H9 (cell line): Measurements from ENCODE around the gene PIK3C3. TPM values are rescaled to one million over a fixed set of nuclear protein-coding genes. Genes with fewer than 3 reads are reported as not detected.

Experiments used
- DNase-seq: peaks from one replicate; pipeline ENCODE4 v3.0.0-alpha.2; 2017
- H2AFZ ChIP-seq: one replicate; pipeline ENCODE4 v1.6.1; 2013; ENCODE audit warnings: mild to moderate bottlenecking, low read length, control low read depth, moderate library complexity
- H2AK5ac ChIP-seq: 2 replicates; pipeline ENCODE4 v1.6.1; 2013; ENCODE audit warnings: low read length, control low read depth, mixed read lengths; ENCODE audit not compliant: insufficient read length
- H2BK120ac ChIP-seq: one replicate; pipeline ENCODE4 v1.6.1; 2013; ENCODE audit warnings: low read depth, mild to moderate bottlenecking, low read length, control low read depth, inconsistent platforms; ENCODE audit not compliant: poor library complexity, severe bottlenecking
- H2BK12ac ChIP-seq: 2 replicates; pipeline ENCODE4 v1.6.1; 2013; ENCODE audit warnings: low read length, control low read depth, mixed read lengths, low read depth; ENCODE audit not compliant: insufficient read length
- H2BK15ac ChIP-seq: 2 replicates; pipeline ENCODE4 v1.6.1; 2013; ENCODE audit warnings: low read depth, low read length, control low read depth
- H2BK20ac ChIP-seq: one replicate; pipeline ENCODE4 v1.6.1; 2013; ENCODE audit warnings: low read depth, mild to moderate bottlenecking, low read length, control low read depth, inconsistent platforms; ENCODE audit not compliant: poor library complexity, severe bottlenecking
- H2BK5ac ChIP-seq: 2 replicates; pipeline ENCODE4 v1.6.1; 2013; ENCODE audit warnings: low read length, control low read depth, mixed read lengths; ENCODE audit not compliant: insufficient read length
- H3K14ac ChIP-seq: 2 replicates; pipeline ENCODE4 v1.6.1; 2013; ENCODE audit warnings: low read length, control low read depth; ENCODE audit not compliant: insufficient read depth
- H3K18ac ChIP-seq: 2 replicates; pipeline ENCODE4 v1.6.1; 2013; ENCODE audit warnings: low read depth, mild to moderate bottlenecking, mixed read lengths, low read length, control low read depth; ENCODE audit not compliant: insufficient read length
- H3K23ac ChIP-seq: 2 replicates; pipeline ENCODE4 v1.6.1; 2013; ENCODE audit warnings: low read length, control low read depth, mixed read lengths, low read depth; ENCODE audit not compliant: insufficient read length
- H3K23me2 ChIP-seq: 2 replicates; pipeline ENCODE4 v1.6.1; 2013; ENCODE audit warnings: low read depth, mild to moderate bottlenecking, mixed read lengths, low read length, control low read depth; ENCODE audit not compliant: insufficient read length, poor library complexity, severe bottlenecking
- H3K27ac ChIP-seq: 2 replicates; pipeline ENCODE4 v1.5.1; 2013; ENCODE audit warnings: low read length, control low read depth, mixed read lengths, low read depth; ENCODE audit not compliant: insufficient read length
- H3K27me3 ChIP-seq: 2 replicates; pipeline ENCODE4 v1.6.1; 2013; ENCODE audit warnings: low read length, control low read depth, inconsistent platforms; ENCODE audit not compliant: insufficient read depth
- H3K4ac ChIP-seq: 2 replicates; pipeline ENCODE4 v1.6.1; 2013; ENCODE audit warnings: low read depth, mild to moderate bottlenecking, control low read depth, inconsistent platforms, low read length, moderate library complexity
- H3K4me1 ChIP-seq: 2 replicates; pipeline ENCODE4 v1.6.1; 2013; ENCODE audit warnings: low read length, control low read depth, inconsistent platforms; ENCODE audit not compliant: insufficient read depth
- H3K4me2 ChIP-seq: 2 replicates; pipeline ENCODE4 v1.6.1; 2013; ENCODE audit warnings: low read length, control low read depth, mixed read lengths; ENCODE audit not compliant: insufficient read length, insufficient read depth
- H3K56ac ChIP-seq: 2 replicates; pipeline ENCODE4 v1.6.1; 2013; ENCODE audit warnings: low read depth, mild to moderate bottlenecking, mixed read lengths, low read length, control low read depth; ENCODE audit not compliant: insufficient read length
- H3K79me1 ChIP-seq: 2 replicates; pipeline ENCODE4 v1.6.1; 2013; ENCODE audit warnings: low read depth, mild to moderate bottlenecking, moderate library complexity, low read length, control low read depth, inconsistent platforms; ENCODE audit not compliant: insufficient read depth, poor library complexity, severe bottlenecking
- H3K79me2 ChIP-seq: 2 replicates; pipeline ENCODE4 v1.6.1; 2013; ENCODE audit warnings: low read length, control low read depth, inconsistent platforms; ENCODE audit not compliant: insufficient read depth
- H3K9ac ChIP-seq: 2 replicates; pipeline ENCODE4 v1.6.1; 2013; ENCODE audit warnings: low read length, control low read depth, mixed read lengths; ENCODE audit not compliant: insufficient read length; ENCODE audit errors: extremely low read depth
- H3K9me3 ChIP-seq: one replicate; pipeline ENCODE4 v1.6.1; 2013; ENCODE audit warnings: low read depth, low read length, inconsistent platforms; ENCODE audit not compliant: control insufficient read depth
- H3T11ph ChIP-seq: one replicate; pipeline ENCODE4 v1.6.1; 2013; ENCODE audit warnings: mild to moderate bottlenecking, low read length, control low read depth, inconsistent platforms
- H4K20me1 ChIP-seq: one replicate; pipeline ENCODE4 v1.6.1; 2013; ENCODE audit not compliant: control insufficient read depth, insufficient read length, insufficient read depth
- H4K5ac ChIP-seq: 2 replicates; pipeline ENCODE4 v1.6.1; 2013; ENCODE audit warnings: low read depth, mild to moderate bottlenecking, mixed read lengths, low read length, control low read depth; ENCODE audit not compliant: insufficient read length
- H4K8ac ChIP-seq: replicated peaks from 2 replicates; pipeline ENCODE4 v1.6.1; 2013; ENCODE audit warnings: low read length, control low read depth, mixed read lengths, low read depth; ENCODE audit not compliant: insufficient read length
- H4K91ac ChIP-seq: 2 replicates; pipeline ENCODE4 v1.6.1; 2013; ENCODE audit warnings: low read depth, mild to moderate bottlenecking, moderate library complexity, mixed read lengths, low read length, control low read depth; ENCODE audit not compliant: insufficient read length
- H3K27ac Mint-ChIP-seq, 3 experiments: 2 replicates in 2 of 3; 3 replicates in 1 of 3; pipeline ENCODE4 v1.8.0; 2020 to 2021; ENCODE audit warnings: mixed read lengths in 3 of 3, mild to moderate bottlenecking in 1 of 3, moderate library complexity in 1 of 3
- H3K27me3 Mint-ChIP-seq: 2 replicates; pipeline ENCODE4 v1.8.0; 2021; ENCODE audit warnings: low read depth, mild to moderate bottlenecking, moderate library complexity, mixed read lengths
- H3K36me3 Mint-ChIP-seq, 3 experiments: 2 replicates in 2 of 3; 3 replicates in 1 of 3; pipeline ENCODE4 v1.8.0; 2020 to 2021; ENCODE audit warnings: low read depth in 3 of 3, mixed read lengths in 3 of 3; ENCODE audit not compliant: insufficient read depth in 1 of 3
- H3K4me1 Mint-ChIP-seq, 2 experiments: 2 replicates each; pipeline ENCODE4 v1.8.0; 2020; ENCODE audit warnings: mixed read lengths in 2 of 2
- H3K4me3 Mint-ChIP-seq, 2 experiments: 2 replicates in 1 of 2; 3 replicates in 1 of 2; pipeline ENCODE4 v1.8.0; 2020 to 2021; ENCODE audit warnings: mild to moderate bottlenecking in 2 of 2, mixed read lengths in 2 of 2, moderate library complexity in 1 of 2
- H3K9me3 Mint-ChIP-seq, 2 experiments: 2 replicates in 1 of 2; 3 replicates in 1 of 2; pipeline ENCODE4 v1.8.0; 2020; ENCODE audit warnings: mild to moderate bottlenecking in 2 of 2, mixed read lengths in 2 of 2, moderate library complexity in 1 of 2
- CTCF ChIP-seq: fragments of 200-600 bp; sonication (generic); conservative IDR thresholded peaks from 3 replicates; pipeline ENCODE4 v1.8.0; 2021; ENCODE audit warnings: antibody characterized with exemption, mild to moderate bottlenecking
- WGBS: extraction: QIAGEN DNeasy Blood & Tissue Kit; methylation state at CpG from one replicate; pipeline ENCODE4 v1.1.7; 2013; ENCODE audit warnings: missing lambda C conversion rate, low lambda C conversion rate, mixed read lengths; ENCODE audit not compliant: insufficient read length; ENCODE audit errors: extremely low coverage; 5-methylcytosine and 5-hydroxymethylcytosine counted together
- total RNA-seq: library from RNA; stranded (reverse); gene quantifications from 2 replicates; pipeline ENCODE4 v1.2.1, GENCODE V29; 2021

The PIK3C3 gene
- total RNA-seq, 1 experiment from 2014 or later = 48.8 TPM

DNA sequence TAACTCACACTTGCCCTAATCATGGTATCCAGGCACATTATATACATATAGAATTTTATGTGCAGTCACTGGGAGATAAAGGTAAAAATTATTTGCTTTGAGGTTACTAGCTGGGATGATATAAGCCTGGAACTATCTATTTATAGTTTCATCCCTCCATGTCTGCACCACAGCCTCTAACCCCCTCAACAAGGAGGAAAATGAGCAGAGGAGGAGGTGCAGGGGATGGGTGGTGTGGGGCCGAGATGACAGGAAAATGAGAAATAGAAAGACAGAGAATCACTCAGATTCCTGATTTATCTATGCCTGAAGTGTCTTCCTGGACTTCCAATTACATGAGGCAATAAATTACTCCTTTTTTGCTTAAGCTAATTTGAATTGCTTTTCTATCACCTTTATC lies 145.2 kb downstream of the PIK3C3 start:
- H4K20me1 ChIP-seq = no peaks in the 10 kb centered on the region
- no peak overlapping the region for H2AK5ac ChIP-seq
- WGBS = no CpG with 5 or more reads among the region's 1 CpG
- H4K91ac ChIP-seq = no peak overlapping the region
- H2BK20ac ChIP-seq = no peak overlapping the region
- no peaks in the 10 kb centered on the region for H3K4me1 Mint-ChIP-seq
- H3K4me3 Mint-ChIP-seq = no peak overlapping the region
- H3K4ac ChIP-seq = no peak overlapping the region
- H3K9ac ChIP-seq = no peak overlapping the region
- H3K9me3 ChIP-seq = no peaks in the 10 kb centered on the region
- no peaks in the 10 kb centered on the region for H3K4me1 ChIP-seq
- no peaks in the 10 kb centered on the region for H3K79me1 ChIP-seq
- H3K4me2 ChIP-seq = no peak overlapping the region
- H3K79me2 ChIP-seq = no peaks in the 10 kb centered on the region
- H3K23me2 ChIP-seq = no peaks in the 10 kb centered on the region
- no peaks in the 10 kb centered on the region for H3K27me3 ChIP-seq
- H3K27ac ChIP-seq = no peak overlapping the region
- TF ChIP-seq CTCF = no peak
- no peak overlapping the region for H3K56ac ChIP-seq
- H3K27ac Mint-ChIP-seq = no peak overlapping the region
- H3K36me3 Mint-ChIP-seq = no peaks in the 10 kb centered on the region
- no peak overlapping the region for H3K14ac ChIP-seq
- H2BK120ac ChIP-seq = no peak overlapping the region
- no peak overlapping the region for H2BK12ac ChIP-seq
- no peak overlapping the region for H4K5ac ChIP-seq
- H2BK15ac ChIP-seq = no peak overlapping the region
- H2BK5ac ChIP-seq = no peak overlapping the region
- H4K8ac ChIP-seq = no peak overlapping the region
- no peaks in the 10 kb centered on the region for H3K27me3 Mint-ChIP-seq
- H3K23ac ChIP-seq = no peak overlapping the region
- DNase-seq = no peak
- H3K18ac ChIP-seq = no peak overlapping the region
- H3T11ph ChIP-seq = no peak overlapping the region
- H3K9me3 Mint-ChIP-seq = no peaks in the 10 kb centered on the region
- H2AFZ ChIP-seq = no peak overlapping the region
